OCI-LY3 (cell line): Measurements from ENCODE around the gene RNF217.

Source experiments
- H2AFZ ChIP-seq: fragments of 200-600, 300-600 bp; shearing (Covaris generic); 2 replicates; pipeline ENCODE4 v1.6.0; 2014; ENCODE audit warnings: antibody characterized with exemption, low read depth, low read length
- H3K27ac ChIP-seq: fragments of 200-600, 300-600 bp; sonication (generic); 2 replicates; pipeline ENCODE4 v1.5.1; 2014; ENCODE audit warnings: mild to moderate bottlenecking, low read length, moderate library complexity, mixed read lengths
- H3K27me3 ChIP-seq: fragments of 200-600, 300-600 bp; sonication (generic); 2 replicates; pipeline ENCODE4 v1.6.1; 2014; ENCODE audit warnings: low read depth, low read length, mixed read lengths
- H3K36me3 ChIP-seq: fragments of 200-600, 300-600 bp; sonication (generic); replicated peaks from 2 replicates; pipeline ENCODE3; 2014; ENCODE audit warnings: low read depth, low read length, mixed read lengths
- H3K4me1 ChIP-seq: fragments of 300-600, 200-600 bp; sonication (generic); 2 replicates; pipeline ENCODE4 v1.6.1; 2014; ENCODE audit warnings: low read length, mixed read lengths
- H3K4me2 ChIP-seq: fragments of 200-600, 300-600 bp; sonication (generic); 2 replicates; pipeline ENCODE4 v1.6.1; 2014; ENCODE audit warnings: low read length, mixed read lengths
- H3K4me3 ChIP-seq: fragments of 300-600, 200-600 bp; sonication (generic); 2 replicates; pipeline ENCODE4 v1.5.1; 2014; ENCODE audit warnings: antibody characterized with exemption, mild to moderate bottlenecking, low read length, moderate library complexity
- H3K79me2 ChIP-seq: fragments of 300-600, 200-600 bp; shearing (Covaris generic); 2 replicates; pipeline ENCODE4 v1.6.1; 2014; ENCODE audit warnings: mild to moderate bottlenecking, low read length, mixed read lengths
- H3K9ac ChIP-seq: fragments of 300-600, 200-600 bp; shearing (Covaris generic); 2 replicates; pipeline ENCODE4 v1.6.0; 2014; ENCODE audit warnings: mild to moderate bottlenecking, low read length, moderate library complexity
- H3K9me3 ChIP-seq: fragments of 200-600, 300-600 bp; shearing (Covaris generic); 2 replicates; pipeline ENCODE4 v1.6.1; 2014; ENCODE audit warnings: low read length, mixed read lengths; ENCODE audit not compliant: insufficient read depth
- H4K20me1 ChIP-seq: fragments of 200-600, 300-600 bp; sonication (generic); 2 replicates; pipeline ENCODE4 v1.6.1; 2016; ENCODE audit warnings: low read length, mixed read lengths; ENCODE audit not compliant: insufficient read depth
- CTCF ChIP-seq: fragments of 200-600, 300-600 bp; sonication (generic); IDR thresholded peaks from 2 replicates; pipeline ENCODE4 v1.5.1; 2014; ENCODE audit warnings: antibody characterized with exemption, low read length, low read depth
- EZH2phosphoT487 ChIP-seq: fragments of 200-600 bp; shearing (Covaris generic); IDR thresholded peaks from 2 replicates; pipeline ENCODE4 v1.6.1; 2018; ENCODE audit warnings: antibody characterized with exemption, mixed run types, low read depth

The RNF217 gene

GRCh38 chr6:124973780-124974179 is 11.5 kb downstream of the RNF217 start:
- H3K36me3 ChIP-seq: no peaks in the 10 kb centered on the region
- H3K79me2 ChIP-seq: no peaks in the 10 kb centered on the region
- no peak overlapping the region for H2AFZ ChIP-seq
- no peak overlapping the region for H3K4me2 ChIP-seq
- no peak overlapping the region for H3K9ac ChIP-seq
- TF ChIP-seq CTCF: no peak
- no peak for TF ChIP-seq EZH2phosphoT487
- H3K9me3 ChIP-seq: no peaks in the 10 kb centered on the region
- H3K27ac ChIP-seq: no peak overlapping the region
- H3K27me3 ChIP-seq: no peaks in the 10 kb centered on the region
- H3K4me3 ChIP-seq: no peak overlapping the region
- H3K4me1 ChIP-seq: no peaks in the 10 kb centered on the region
- no peaks in the 10 kb centered on the region for H4K20me1 ChIP-seq

- Histone ChIP-seq H3K4me1 (no peaks in the 10 kb centered on the region), H3K9me3 (no peaks in the 10 kb centered on the region), H3K27me3 (no peaks in the 10 kb centered on the region), H3K4me3 (no peak overlapping the region), H3K9ac (no peak overlapping the region), H3K4me2 (no peak overlapping the region), H3K27ac (no peak overlapping the region), H4K20me1 (no peaks in the 10 kb centered on the region), H2AFZ (no peak overlapping the region), H3K79me2 (no peaks in the 10 kb centered on the region), H3K36me3 (no peaks in the 10 kb centered on the region)
- TF ChIP-seq EZH2phosphoT487 (no peak), CTCF (no peak)
Measured at GRCh38 chr6:124974771-124975377, 12.6 kb downstream of the RNF217 start.

GRCh38 chr6:124977067-124977908 is 15.1 kb downstream of the RNF217 start:
- Histone ChIP-seq H3K9me3 (no peaks in the 10 kb centered on the region), H3K4me1 (no peaks in the 10 kb centered on the region), H3K4me2 (no peak overlapping the region), H3K27ac (no peak overlapping the region), H3K27me3 (no peaks in the 10 kb centered on the region), H2AFZ (no peak overlapping the region), H4K20me1 (no peaks in the 10 kb centered on the region), H3K36me3 (no peaks in the 10 kb centered on the region), H3K9ac (no peak overlapping the region), H3K79me2 (no peaks in the 10 kb centered on the region), H3K4me3 (no peak overlapping the region)
- TF ChIP-seq CTCF (no peak), EZH2phosphoT487 (no peak)

GRCh38 chr6:124978451-124979293 is 16.4 kb downstream of the RNF217 start:
- Histone ChIP-seq H3K9ac (no peak overlapping the region), H2AFZ (no peak overlapping the region), H3K4me1 (no peaks in the 10 kb centered on the region), H3K27ac (no peak overlapping the region), H3K79me2 (no peaks in the 10 kb centered on the region), H3K36me3 (no peaks in the 10 kb centered on the region), H4K20me1 (no peaks in the 10 kb centered on the region), H3K4me2 (no peak overlapping the region), H3K9me3 (no peaks in the 10 kb centered on the region), H3K27me3 (no peaks in the 10 kb centered on the region), H3K4me3 (no peak overlapping the region)
- no peak for TF ChIP-seq CTCF
- TF ChIP-seq EZH2phosphoT487: no peak
